Measurements from ENCODE around the gene SHMT2.

GRCh38 chr12:57207731-57208630 lies 21.5 kb upstream of the SHMT2 start:
- TF ChIP-seq CTCF (conservative IDR thresholded peaks at IDR 0.05; ENCODE audit: low read depth in 2 of 2) (no peak), POLR2AphosphoS5 (IDR thresholded peaks at IDR 0.05; ENCODE audit: low read depth) (no peak)
- TF ChIP-seq, protein P1, sequence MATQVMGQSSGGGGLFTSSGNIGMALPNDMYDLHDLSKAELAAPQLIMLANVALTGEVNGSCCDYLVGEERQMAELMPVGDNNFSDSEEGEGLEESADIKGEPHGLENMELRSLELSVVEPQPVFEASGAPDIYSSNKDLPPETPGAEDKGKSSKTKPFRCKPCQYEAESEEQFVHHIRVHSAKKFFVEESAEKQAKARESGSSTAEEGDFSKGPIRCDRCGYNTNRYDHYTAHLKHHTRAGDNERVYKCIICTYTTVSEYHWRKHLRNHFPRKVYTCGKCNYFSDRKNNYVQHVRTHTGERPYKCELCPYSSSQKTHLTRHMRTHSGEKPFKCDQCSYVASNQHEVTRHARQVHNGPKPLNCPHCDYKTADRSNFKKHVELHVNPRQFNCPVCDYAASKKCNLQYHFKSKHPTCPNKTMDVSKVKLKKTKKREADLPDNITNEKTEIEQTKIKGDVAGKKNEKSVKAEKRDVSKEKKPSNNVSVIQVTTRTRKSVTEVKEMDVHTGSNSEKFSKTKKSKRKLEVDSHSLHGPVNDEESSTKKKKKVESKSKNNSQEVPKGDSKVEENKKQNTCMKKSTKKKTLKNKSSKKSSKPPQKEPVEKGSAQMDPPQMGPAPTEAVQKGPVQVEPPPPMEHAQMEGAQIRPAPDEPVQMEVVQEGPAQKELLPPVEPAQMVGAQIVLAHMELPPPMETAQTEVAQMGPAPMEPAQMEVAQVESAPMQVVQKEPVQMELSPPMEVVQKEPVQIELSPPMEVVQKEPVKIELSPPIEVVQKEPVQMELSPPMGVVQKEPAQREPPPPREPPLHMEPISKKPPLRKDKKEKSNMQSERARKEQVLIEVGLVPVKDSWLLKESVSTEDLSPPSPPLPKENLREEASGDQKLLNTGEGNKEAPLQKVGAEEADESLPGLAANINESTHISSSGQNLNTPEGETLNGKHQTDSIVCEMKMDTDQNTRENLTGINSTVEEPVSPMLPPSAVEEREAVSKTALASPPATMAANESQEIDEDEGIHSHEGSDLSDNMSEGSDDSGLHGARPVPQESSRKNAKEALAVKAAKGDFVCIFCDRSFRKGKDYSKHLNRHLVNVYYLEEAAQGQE (IDR thresholded peaks at IDR 0.05; ENCODE audit: unreplicated experiment): no peak
